ENCODE results near the gene PLXND1. TPM values are rescaled to one million over a fixed set of nuclear protein-coding genes. Genes with fewer than 3 reads are reported as not detected.

The PLXND1 gene
- total RNA-seq, 1 experiment from 2014 or later, result 26.3 TPM

GRCh38 chr3:129603561-129603942 lies 2.9 kb downstream of the PLXND1 start:
- POLR2A ChIA-PET, result no interaction called here
- no peaks in the 10 kb centered on the region for H3K9me3 Mint-ChIP-seq (ENCODE audit: unreplicated experiment)

GRCh38 chr3:129602730-129603560 lies 3.5 kb downstream of the PLXND1 start:
- Mint-ChIP-seq H3K4me3 (ENCODE audit: unreplicated experiment) (no peak overlapping the region), H3K27ac (ENCODE audit: unreplicated experiment) (no peak overlapping the region), H3K4me1 (ENCODE audit: low read depth, unreplicated experiment) (peaks cover 22% of the 10 kb centered on the region), H3K9me3 (ENCODE audit: unreplicated experiment) (no peaks in the 10 kb centered on the region), H3K27me3 (ENCODE audit: insufficient read depth, unreplicated experiment) (no peaks in the 10 kb centered on the region), H3K36me3 (ENCODE audit: insufficient read depth, unreplicated experiment) (peaks cover 7% of the 10 kb centered on the region)
- H3K4me3 ChIP-seq (ENCODE audit: low read depth, low read length), result no peak overlapping the region
- ChIA-PET POLR2A (no interaction called here), CTCF (interaction anchor here (1.0 kb wide), 1 partner anchor 113 kb away, joined by 5 read pairs; no protein-coding TSS in a partner anchor)
- H3K9me3 ChIP-seq, result no peaks in the 10 kb centered on the region
- H3K4me1 ChIP-seq, result peaks cover 16% of the 10 kb centered on the region
- intact Hi-C loops (cut with micrococcal nuclease; ENCODE audit: unreplicated experiment), result no loop called here
- no TSS peak for BruUV-seq (replicated peaks)
- no peaks in the 10 kb centered on the region; the same call in 1 of the 2 replicates for H3K36me3 ChIP-seq (ENCODE audit: control insufficient read depth, insufficient read depth, low read length)
- DNase-seq, result peak in 1 of 2 experiments; percentile 51
- no peaks in the 10 kb centered on the region for H3K27me3 ChIP-seq (replicated peaks; ENCODE audit: control insufficient read depth, insufficient read depth, low read length)
- TF ChIP-seq CTCF (IDR thresholded peaks at IDR 0.05; ENCODE audit: insufficient read depth in 1 of 2, low read depth in 1 of 2, low read length in 1 of 2, severe bottlenecking in 1 of 2, unreplicated experiment in 1 of 2), result no peak

More at GRCh38 chr3:129603561-129603942, 2.9 kb downstream of the PLXND1 start:
- CTCF ChIA-PET, result interaction anchor here (1.0 kb wide), 1 partner anchor 113 kb away, joined by 5 read pairs; no protein-coding TSS in a partner anchor
- peak overlapping the region; percentile 96 for H3K4me3 Mint-ChIP-seq (ENCODE audit: unreplicated experiment)
- H3K36me3 Mint-ChIP-seq (ENCODE audit: insufficient read depth, unreplicated experiment), result peaks cover 7% of the 10 kb centered on the region
- no peak for TF ChIP-seq CTCF (IDR thresholded peaks at IDR 0.05; ENCODE audit: insufficient read depth in 1 of 2, low read depth in 1 of 2, low read length in 1 of 2, severe bottlenecking in 1 of 2, unreplicated experiment in 1 of 2)
- no peak for DNase-seq
- H3K27me3 Mint-ChIP-seq (ENCODE audit: insufficient read depth, unreplicated experiment), result no peaks in the 10 kb centered on the region
- H3K27me3 ChIP-seq (replicated peaks; ENCODE audit: control insufficient read depth, insufficient read depth, low read length), result no peaks in the 10 kb centered on the region
- H3K4me1 Mint-ChIP-seq (ENCODE audit: low read depth, unreplicated experiment), result peaks cover 18% of the 10 kb centered on the region
- H3K9me3 ChIP-seq, result no peaks in the 10 kb centered on the region
- no peaks in the 10 kb centered on the region; the same call in 1 of the 2 replicates for H3K36me3 ChIP-seq (ENCODE audit: control insufficient read depth, insufficient read depth, low read length)
- peaks cover 16% of the 10 kb centered on the region for H3K4me1 ChIP-seq
- no TSS peak for BruUV-seq (replicated peaks)
- H3K4me3 ChIP-seq (ENCODE audit: low read depth, low read length), result no peak overlapping the region
- H3K27ac Mint-ChIP-seq (ENCODE audit: unreplicated experiment), result no peak overlapping the region
- intact Hi-C loops (cut with micrococcal nuclease; ENCODE audit: unreplicated experiment), result no loop called here

- Mint-ChIP-seq H3K4me1 (ENCODE audit: low read depth, unreplicated experiment) (peaks cover 20% of the 10 kb centered on the region), H3K36me3 (ENCODE audit: insufficient read depth, unreplicated experiment) (peaks cover 7% of the 10 kb centered on the region), H3K9me3 (ENCODE audit: unreplicated experiment) (no peaks in the 10 kb centered on the region), H3K27me3 (ENCODE audit: insufficient read depth, unreplicated experiment) (no peaks in the 10 kb centered on the region), H3K27ac (ENCODE audit: unreplicated experiment) (no peak overlapping the region), H3K4me3 (ENCODE audit: unreplicated experiment) (no peak overlapping the region)
- POLR2A ChIA-PET, result no interaction called here
- DNase-seq, result no peak
- CTCF ChIA-PET, result no interaction called here
- no peak for TF ChIP-seq CTCF (IDR thresholded peaks at IDR 0.05; ENCODE audit: insufficient read depth in 1 of 2, low read depth in 1 of 2, low read length in 1 of 2, severe bottlenecking in 1 of 2, unreplicated experiment in 1 of 2)
- no TSS peak for BruUV-seq (replicated peaks)
- H3K9me3 ChIP-seq, result no peaks in the 10 kb centered on the region
- H3K36me3 ChIP-seq (ENCODE audit: control insufficient read depth, insufficient read depth, low read length), result no peaks in the 10 kb centered on the region; the same call in 1 of the 2 replicates
- no peak overlapping the region for H3K4me3 ChIP-seq (ENCODE audit: low read depth, low read length)
- intact Hi-C loops (cut with micrococcal nuclease; ENCODE audit: unreplicated experiment), result no loop called here
- H3K4me1 ChIP-seq, result peaks cover 11% of the 10 kb centered on the region
- H3K27me3 ChIP-seq (replicated peaks; ENCODE audit: control insufficient read depth, insufficient read depth, low read length), result no peaks in the 10 kb centered on the region
Measured at GRCh38 chr3:129602309-129602708, 4.2 kb downstream of the PLXND1 start.

All from Caco-2 (cell line).